Esophagus muscularis mucosa (tissue), 3 donors: ENCODE results near the gene GMDS.
A peak's percentile ranks its signal among the peaks of the same experiment; 100 is the strongest.

Source experiments
- POLR2A ChIP-seq: fragments of 450-650 bp; IDR thresholded peaks from one replicate; pipeline ENCODE4 v1.6.1; 2017; ENCODE audit warnings: antibody characterized with exemption, moderate library complexity, mild to moderate bottlenecking, low read depth
- POLR2AphosphoS5 ChIP-seq, 2 donors: sonication (generic); formaldehyde crosslinking; IDR thresholded peaks; one replicate each; pipeline ENCODE4 v1.6.1; 2017; ENCODE audit warnings: antibody characterized with exemption in 2 of 2
- TF ChIP-seq, protein P1 (sequence below), 3 experiments: fragments of 200-600 bp in 2 of 3; fragments of 450-650 bp in 1 of 3; sonication (generic) in 2 of 3; IDR thresholded peaks; one replicate each; pipeline ENCODE4 v1.5.1; 2017 to 2019; ENCODE audit warnings: antibody characterized with exemption in 3 of 3, mild to moderate bottlenecking in 2 of 3, moderate library complexity in 1 of 3

DNA sequence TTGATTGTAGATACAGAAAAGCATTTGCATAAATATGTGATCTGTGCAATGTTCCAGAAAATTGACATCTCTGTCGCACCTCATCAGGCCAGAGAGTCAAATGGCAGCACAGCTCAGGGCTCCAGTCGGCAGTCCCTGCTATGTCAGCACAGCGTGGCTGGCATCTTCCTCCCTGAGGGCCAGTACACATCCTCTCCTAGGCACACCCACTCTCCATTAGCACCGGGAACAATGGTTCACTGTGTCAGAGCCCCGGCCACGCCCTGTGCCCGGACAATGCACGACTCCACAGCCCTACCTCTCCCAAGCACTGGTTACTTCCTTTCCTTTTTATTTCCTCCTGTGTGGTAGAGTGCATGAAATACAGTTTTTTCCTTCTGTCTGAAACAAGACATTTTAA is 520.8 kb downstream of the GMDS start:
- TF ChIP-seq POLR2AphosphoS5 (IDR thresholded peaks at IDR 0.05) (peak in 1 of 2 donors; percentile 63), POLR2A (no peak)
- TF ChIP-seq, protein P1, sequence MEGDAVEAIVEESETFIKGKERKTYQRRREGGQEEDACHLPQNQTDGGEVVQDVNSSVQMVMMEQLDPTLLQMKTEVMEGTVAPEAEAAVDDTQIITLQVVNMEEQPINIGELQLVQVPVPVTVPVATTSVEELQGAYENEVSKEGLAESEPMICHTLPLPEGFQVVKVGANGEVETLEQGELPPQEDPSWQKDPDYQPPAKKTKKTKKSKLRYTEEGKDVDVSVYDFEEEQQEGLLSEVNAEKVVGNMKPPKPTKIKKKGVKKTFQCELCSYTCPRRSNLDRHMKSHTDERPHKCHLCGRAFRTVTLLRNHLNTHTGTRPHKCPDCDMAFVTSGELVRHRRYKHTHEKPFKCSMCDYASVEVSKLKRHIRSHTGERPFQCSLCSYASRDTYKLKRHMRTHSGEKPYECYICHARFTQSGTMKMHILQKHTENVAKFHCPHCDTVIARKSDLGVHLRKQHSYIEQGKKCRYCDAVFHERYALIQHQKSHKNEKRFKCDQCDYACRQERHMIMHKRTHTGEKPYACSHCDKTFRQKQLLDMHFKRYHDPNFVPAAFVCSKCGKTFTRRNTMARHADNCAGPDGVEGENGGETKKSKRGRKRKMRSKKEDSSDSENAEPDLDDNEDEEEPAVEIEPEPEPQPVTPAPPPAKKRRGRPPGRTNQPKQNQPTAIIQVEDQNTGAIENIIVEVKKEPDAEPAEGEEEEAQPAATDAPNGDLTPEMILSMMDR (IDR thresholded peaks at IDR 0.05), result no peak
